Suprapubic skin (tissue), 4 donors: Measurements from ENCODE around the gene NR1H3.

Experiments used
- CTCF ChIP-seq, 2 donors: fragments of 200-600 bp in 1 of 2; fragments of 450-650 bp in 1 of 2; sonication (generic) in 1 of 2; IDR thresholded peaks; one replicate each; pipeline ENCODE4 v1.5.1; 2016 to 2019; ENCODE audit warnings: antibody characterized with exemption in 2 of 2, mild to moderate bottlenecking in 1 of 2, moderate library complexity in 1 of 2
- EP300 ChIP-seq: sonication (generic); formaldehyde crosslinking; IDR thresholded peaks from one replicate; pipeline ENCODE4 v1.6.1; 2017; ENCODE audit warnings: antibody characterized with exemption
- POLR2A ChIP-seq, 2 donors: fragments of 450-650 bp; IDR thresholded peaks; one replicate each; pipeline ENCODE4 v1.6.1; 2017; ENCODE audit warnings: antibody characterized with exemption in 2 of 2, mild to moderate bottlenecking in 2 of 2, moderate library complexity in 2 of 2
- POLR2AphosphoS5 ChIP-seq, 3 donors: sonication (generic); formaldehyde crosslinking; IDR thresholded peaks; one replicate each; pipeline ENCODE4 v1.6.1; 2017; ENCODE audit warnings: antibody characterized with exemption in 3 of 3

GRCh38 chr11:47318166-47318565 is 60.4 kb downstream of the NR1H3 start:
- TF ChIP-seq CTCF (IDR thresholded peaks at IDR 0.05) (no peak), POLR2AphosphoS5 (IDR thresholded peaks at IDR 0.05) (no peak), POLR2A (IDR thresholded peaks at IDR 0.05) (no peak), EP300 (no peak)
